GM18520 (cell line): ENCODE measurements around the gene KCNN4.

Experiments used
- ATAC-seq: cut with Tn5 transposase; IDR thresholded peaks from one replicate; pipeline ENCODE4 v1.9.1; 2021; ENCODE audit not compliant: unreplicated experiment

KCNN4 gene

DNA sequence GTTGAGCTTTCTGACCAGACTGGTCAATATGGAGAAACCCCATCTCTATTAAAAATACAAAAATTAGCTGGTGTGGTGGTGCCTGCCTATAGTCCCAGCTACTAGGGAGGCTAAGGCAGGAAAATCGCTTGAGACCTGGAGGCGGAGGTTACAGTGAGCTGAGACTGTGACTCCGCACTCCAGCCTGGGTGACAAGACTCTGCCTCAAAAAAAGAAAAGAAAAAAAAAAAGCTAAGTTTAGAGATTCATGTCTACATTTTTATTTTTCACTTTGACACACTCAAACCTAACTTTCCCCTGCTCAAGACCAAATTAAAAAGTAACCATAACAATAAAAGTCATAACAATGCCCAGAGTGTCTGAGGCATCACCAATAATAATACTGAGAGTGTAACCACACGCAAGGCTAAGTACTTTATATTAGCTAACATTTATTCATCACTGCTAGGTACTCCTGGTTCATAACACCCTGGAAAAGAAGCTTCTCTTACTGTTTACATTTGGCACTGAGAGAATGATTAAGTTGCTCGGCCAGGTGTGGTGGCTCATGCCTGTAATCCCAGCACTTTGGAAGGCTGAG is 59.2 kb downstream of the KCNN4 start:
- ATAC-seq: no peak

DNA sequence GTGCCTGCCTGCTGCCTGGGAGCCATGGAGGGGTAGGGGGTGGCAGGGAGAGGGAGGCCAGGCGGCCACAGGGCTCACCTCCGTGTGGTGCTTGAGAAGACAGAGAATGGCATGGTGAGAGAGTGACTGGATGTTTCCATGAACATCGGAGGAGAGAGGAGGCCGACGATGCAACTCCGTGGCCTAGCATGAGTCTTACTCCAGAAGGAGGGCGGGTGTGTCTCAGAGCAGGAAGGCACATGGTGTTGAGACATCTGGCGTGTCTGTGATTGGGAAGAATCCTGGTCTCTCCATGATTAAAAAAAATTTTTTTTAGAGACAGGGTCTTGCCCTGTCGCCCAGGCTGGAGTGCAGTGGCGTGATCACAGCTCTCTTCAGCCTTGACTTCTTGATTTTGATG is 59.8 kb downstream of the KCNN4 start:
- ATAC-seq: no peak

DNA sequence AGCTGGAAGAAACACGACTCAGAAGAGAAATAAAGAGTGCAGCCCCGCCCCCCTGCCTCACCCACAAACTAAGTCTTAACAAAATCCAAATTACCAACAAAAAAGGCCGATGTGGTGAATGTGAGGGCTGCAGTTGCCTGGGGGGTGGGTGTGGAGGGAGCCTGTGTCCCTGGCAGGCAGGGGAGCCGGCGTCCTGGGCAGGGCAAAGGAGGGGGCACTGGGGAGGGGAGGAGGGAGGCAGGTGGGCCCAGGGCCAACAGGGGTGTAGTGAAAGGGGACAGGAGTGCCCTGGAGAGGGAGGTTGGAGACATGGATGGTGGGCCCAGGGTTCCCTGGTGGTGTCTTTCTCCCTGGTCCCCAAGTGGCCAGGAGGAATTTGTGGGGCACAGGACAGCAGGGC is 60.9 kb downstream of the KCNN4 start:
- no peak for ATAC-seq

DNA sequence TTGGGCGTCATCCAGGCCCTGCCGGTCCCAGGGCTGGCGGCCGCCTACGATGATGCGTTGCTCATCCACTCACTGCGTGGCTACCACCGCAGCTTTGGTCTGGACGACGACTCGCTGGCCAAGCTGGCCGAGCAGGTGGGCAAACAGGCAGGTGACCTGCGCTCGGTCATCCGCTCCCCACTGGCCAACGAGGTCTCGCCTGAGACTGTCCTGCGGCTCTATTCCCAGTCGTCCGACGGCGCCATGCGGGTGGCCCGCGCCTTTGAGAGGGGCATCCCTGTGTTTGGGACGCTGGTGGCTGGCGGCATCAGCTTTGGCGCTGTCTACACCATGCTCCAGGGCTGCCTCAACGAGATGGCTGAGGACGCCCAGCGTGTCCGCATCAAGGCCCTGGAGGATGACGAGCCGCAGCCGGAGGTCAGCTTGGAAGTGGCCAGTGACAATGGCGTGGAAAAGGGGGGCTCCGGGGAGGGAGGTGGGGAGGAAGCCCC is 61.4 kb downstream of the KCNN4 start:
- ATAC-seq: no peak

- no peak for ATAC-seq
These were observed 62.0 kb downstream of the KCNN4 start for GRCh38 chr19:43718627-43719377.
